HG03108 (cell line): Measurements from ENCODE around the gene ADAP2.
A peak's percentile ranks its signal among the peaks of the same experiment; 100 is the strongest.
"Not testable (repeated sequence)": the region's sequence is repeated elsewhere in the genome, so short reads cannot be mapped to it uniquely, and the experiment has no call there.

Experiments
- ATAC-seq: cut with Tn5 transposase; IDR thresholded peaks from one replicate; pipeline ENCODE4 v1.9.1; 2021; ENCODE audit warnings: moderate library complexity; ENCODE audit not compliant: unreplicated experiment

The ADAP2 gene

GRCh38 chr17:30921544-30922196, at the start of gene ADAP2:
TSS of gene ADAP2 (plus strand) at chr17:30921945. CDS start at chr17:30922015, 70 bp downstream.
- no peak for ATAC-seq

- ATAC-seq: no peak
Measured at GRCh38 chr17:30886187-30886586, 35.6 kb upstream of the ADAP2 start.

- ATAC-seq: no peak
Measured at GRCh38 chr17:30894236-30894635, 27.5 kb upstream of the ADAP2 start.

GRCh38 chr17:30897311-30897710, 24.4 kb upstream of the ADAP2 start:
- no peak for ATAC-seq

- ATAC-seq: no peak
Measured at GRCh38 chr17:30905742-30906100, 16.0 kb upstream of the ADAP2 start.

GRCh38 chr17:30906101-30906911, 15.4 kb upstream of the ADAP2 start, which contains the start of gene TEFM:
TSS of gene TEFM (minus strand) at chr17:30906238. CDS start at chr17:30906198, 40 bp downstream.
- ATAC-seq: peak; percentile 91

GRCh38 chr17:30908717-30909420, 12.9 kb upstream of the ADAP2 start:
- ATAC-seq: no peak

GRCh38 chr17:30910151-30910550, 11.6 kb upstream of the ADAP2 start:
- not testable (repeated sequence) for ATAC-seq

- ATAC-seq: no peak
Measured at GRCh38 chr17:30913955-30914354, 7.8 kb upstream of the ADAP2 start.

- ATAC-seq: no peak
Measured at GRCh38 chr17:30915833-30916611, 5.7 kb upstream of the ADAP2 start.

GRCh38 chr17:30917050-30917449, 4.7 kb upstream of the ADAP2 start:
- ATAC-seq: no peak

- ATAC-seq: no peak
Measured at GRCh38 chr17:30920282-30920681, 1.5 kb upstream of the ADAP2 start.

- no peak for ATAC-seq
Measured at GRCh38 chr17:30920683-30921543, 832 bp upstream of the ADAP2 start.

GRCh38 chr17:30922235-30923030, 688 bp downstream of the ADAP2 start:
- ATAC-seq: no peak

- no peak for ATAC-seq
Measured at GRCh38 chr17:30924341-30924740, 2.6 kb downstream of the ADAP2 start.

- no peak for ATAC-seq
Measured at GRCh38 chr17:30926516-30926915, 4.8 kb downstream of the ADAP2 start.

- no peak for ATAC-seq
Measured at GRCh38 chr17:30927756-30928155, 6.0 kb downstream of the ADAP2 start.

- ATAC-seq: no peak
Measured at GRCh38 chr17:30928584-30928983, 6.8 kb downstream of the ADAP2 start.

- ATAC-seq: no peak
Measured at GRCh38 chr17:30929081-30929633, 7.4 kb downstream of the ADAP2 start.
